Stimulated activated naive B cell treated with anti-CD40 and anti-IgM and Interleukin-4, amounts not matched to agents 10 μg/mL and 1 μg/mL and 100 μg/mL, for 72 hours (primary cell): Measurements from ENCODE around the gene TMEM255B.

Experiments used
- ATAC-seq, 2 donors: fragments of 150-1000 bp; cut with Tn5 transposase; replicated peaks; 2 replicates each; pipeline ENCODE4 v1.10.0; 2021; ENCODE audit warnings: moderate library complexity in 1 of 2
- DNase-seq: peaks from one replicate; pipeline ENCODE4 v3.0.0; 2021
- H3K27ac Mint-ChIP-seq: one replicate; pipeline ENCODE4 v1.8.0; 2022; ENCODE audit warnings: mild to moderate bottlenecking, mixed read lengths
- H3K27me3 Mint-ChIP-seq, 2 donors: one replicate each; pipeline ENCODE4 v1.8.0; 2022; ENCODE audit warnings: mixed read lengths in 2 of 2
- H3K36me3 Mint-ChIP-seq, 2 donors: one replicate each; pipeline ENCODE4 v1.8.0; 2022; ENCODE audit warnings: mixed read lengths in 2 of 2, mild to moderate bottlenecking in 1 of 2
- H3K4me1 Mint-ChIP-seq, 2 donors: one replicate each; pipeline ENCODE4 v1.8.0; 2022; ENCODE audit warnings: mixed read lengths in 2 of 2, mild to moderate bottlenecking in 1 of 2
- H3K4me3 Mint-ChIP-seq, 2 donors: one replicate each; pipeline ENCODE4 v1.8.0; 2022; ENCODE audit warnings: mild to moderate bottlenecking in 2 of 2, mixed read lengths in 2 of 2, moderate library complexity in 1 of 2
- H3K9me3 Mint-ChIP-seq, 2 donors: one replicate each; pipeline ENCODE4 v1.8.0; 2022; ENCODE audit warnings: mixed read lengths in 2 of 2, mild to moderate bottlenecking in 1 of 2

TMEM255B gene

DNA sequence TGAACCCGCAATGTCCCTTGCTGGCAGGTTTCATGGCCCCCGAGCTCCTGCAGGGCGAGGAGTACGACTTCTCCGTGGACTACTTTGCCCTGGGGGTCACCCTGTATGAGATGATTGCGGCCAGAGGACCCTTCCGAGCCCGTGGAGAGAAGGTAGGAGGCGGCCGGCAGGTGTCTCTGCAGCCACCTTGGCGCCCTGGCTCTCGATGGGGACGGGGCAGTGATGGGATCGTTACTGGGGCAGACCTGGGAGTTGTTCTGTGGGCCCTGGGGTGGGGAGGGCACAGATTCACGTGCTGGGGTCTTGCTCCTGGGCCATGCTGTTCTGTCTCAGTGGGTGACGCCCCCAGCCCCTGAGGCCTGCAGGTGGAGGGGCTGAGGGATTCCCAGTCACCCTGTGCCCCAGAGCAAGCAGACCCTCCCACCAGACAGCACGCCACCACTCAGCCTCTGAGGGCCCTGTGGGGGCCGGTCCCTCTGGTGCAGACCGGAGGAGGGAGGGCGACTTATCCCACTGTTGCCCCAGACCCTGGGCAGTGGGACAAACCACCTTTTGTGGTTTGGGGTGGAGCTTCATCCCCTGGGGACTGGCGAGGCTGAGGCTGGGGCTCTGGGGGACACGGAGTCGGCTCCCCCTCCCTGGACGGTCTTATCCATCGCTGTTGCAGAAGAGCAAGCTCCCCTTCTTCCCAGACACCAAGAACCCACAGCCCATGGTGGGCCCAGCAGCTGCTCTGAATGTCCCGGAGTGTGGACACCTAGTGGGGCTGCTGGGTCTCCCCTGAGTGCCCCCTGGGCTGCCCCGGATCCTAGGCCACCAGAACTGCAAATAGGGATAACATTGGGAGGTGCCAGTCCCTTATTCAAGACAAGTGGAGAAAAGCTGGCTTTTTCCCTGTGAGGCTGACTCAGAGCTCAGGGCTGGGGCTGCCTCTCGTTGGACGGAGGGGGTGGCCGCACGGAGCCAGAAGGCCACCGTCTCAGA is 27.5 kb upstream of the TMEM255B start:
- H3K4me3 Mint-ChIP-seq = no peak overlapping the region
- no peak for ATAC-seq
- DNase-seq = no peak
- peaks cover 15 to 23% of the 10 kb centered on the region in 2 donors for H3K27me3 Mint-ChIP-seq
- H3K36me3 Mint-ChIP-seq = no peaks in the 10 kb centered on the region
- peaks cover 10 to 11% of the 10 kb centered on the region in 2 donors for H3K4me1 Mint-ChIP-seq
- H3K9me3 Mint-ChIP-seq = no peaks in the 10 kb centered on the region
- H3K27ac Mint-ChIP-seq = no peak overlapping the region

DNA sequence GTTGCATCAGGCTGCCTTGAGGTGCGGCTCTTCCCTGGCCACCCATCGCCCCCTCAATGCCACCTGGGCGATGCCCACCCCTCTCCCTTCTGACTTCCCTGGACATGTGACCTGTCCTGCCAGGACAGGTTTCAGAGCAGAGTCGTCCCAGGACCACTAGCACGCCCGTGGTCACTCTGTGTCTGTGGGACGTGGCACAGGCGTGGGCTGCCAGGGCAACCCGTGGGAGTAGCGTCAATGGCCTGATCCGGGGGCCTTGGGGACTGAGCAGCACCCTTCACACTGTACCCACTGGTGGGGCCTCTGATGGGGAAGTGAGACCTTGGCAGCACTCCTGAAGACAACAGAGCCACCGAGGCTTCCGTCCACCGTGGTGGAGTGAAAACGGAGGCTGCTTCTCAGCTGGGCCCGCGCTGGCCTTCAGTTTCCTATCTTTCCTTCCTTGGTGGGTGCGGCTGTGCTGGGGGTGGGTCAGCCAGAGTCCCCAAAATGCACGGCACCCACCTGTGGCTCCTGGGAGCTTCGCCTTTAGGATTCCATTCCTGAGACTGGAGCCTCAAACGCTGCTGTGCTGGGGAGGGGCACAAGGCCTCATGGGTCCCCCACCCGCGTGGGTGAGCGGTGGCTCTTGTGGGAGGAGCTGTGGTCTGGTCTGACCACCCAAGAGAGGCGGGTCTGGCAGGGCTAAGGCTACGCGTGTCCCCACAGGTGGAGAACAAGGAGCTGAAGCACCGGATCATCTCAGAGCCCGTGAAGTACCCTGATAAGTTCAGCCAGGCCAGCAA is 26.7 kb upstream of the TMEM255B start:
- H3K36me3 Mint-ChIP-seq = no peaks in the 10 kb centered on the region
- DNase-seq (no peak), ATAC-seq (peak; percentile 78 to 93)

DNA sequence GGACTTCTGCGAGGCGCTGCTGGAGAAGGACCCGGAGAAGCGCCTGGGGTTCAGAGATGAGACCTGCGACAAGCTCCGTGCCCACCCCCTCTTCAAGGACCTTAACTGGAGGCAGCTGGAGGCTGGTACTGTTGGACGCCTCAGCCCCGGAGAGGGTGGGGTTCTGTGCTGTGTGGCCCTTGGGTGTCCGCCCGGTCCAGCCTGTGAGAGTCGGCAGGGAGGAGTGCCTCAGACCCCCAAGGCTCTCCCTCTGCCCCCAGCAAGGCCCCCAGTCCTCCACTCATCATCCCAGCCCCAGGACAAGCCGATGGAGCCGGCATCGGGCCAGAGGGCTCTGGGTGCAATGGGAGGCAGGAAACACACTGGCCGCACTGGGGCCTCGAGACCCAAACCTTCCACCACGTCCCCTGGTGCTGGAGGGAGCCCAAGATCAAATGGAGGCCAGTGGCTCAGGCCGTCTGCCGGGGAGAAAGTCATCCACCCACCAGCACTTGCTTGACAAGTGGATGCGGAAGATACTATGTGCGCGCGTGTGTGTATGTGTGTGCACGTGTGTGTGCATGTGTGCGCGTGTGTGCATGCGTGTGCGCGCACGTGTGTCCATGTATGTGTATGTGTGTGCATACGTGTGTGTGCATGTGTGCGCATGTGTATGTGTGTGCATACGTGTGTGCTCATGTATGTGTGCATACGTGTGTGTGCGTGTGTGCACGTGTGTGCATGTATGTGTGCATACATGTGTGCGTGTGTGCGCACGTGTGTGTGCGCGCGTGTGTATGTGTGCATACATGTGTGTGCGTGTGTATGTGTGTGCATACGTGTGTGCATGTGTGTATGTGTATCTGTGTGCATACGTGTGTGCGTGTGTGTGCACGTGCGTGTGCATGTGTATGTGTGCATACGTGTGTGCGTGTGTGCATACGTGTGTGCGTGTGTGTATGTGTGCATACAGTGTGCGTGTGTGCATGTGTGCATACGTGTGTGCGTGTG is 25.8 kb upstream of the TMEM255B start:
- no peak for ATAC-seq

More for the DNA sequence above, 26.7 kb upstream of the TMEM255B start:
- Mint-ChIP-seq H3K4me1 (peaks cover 11 to 12% of the 10 kb centered on the region in 2 donors), H3K9me3 (no peaks in the 10 kb centered on the region), H3K27ac (no peak overlapping the region), H3K4me3 (no peak overlapping the region), H3K27me3 (peaks cover 18 to 28% of the 10 kb centered on the region in 2 donors)

DNA sequence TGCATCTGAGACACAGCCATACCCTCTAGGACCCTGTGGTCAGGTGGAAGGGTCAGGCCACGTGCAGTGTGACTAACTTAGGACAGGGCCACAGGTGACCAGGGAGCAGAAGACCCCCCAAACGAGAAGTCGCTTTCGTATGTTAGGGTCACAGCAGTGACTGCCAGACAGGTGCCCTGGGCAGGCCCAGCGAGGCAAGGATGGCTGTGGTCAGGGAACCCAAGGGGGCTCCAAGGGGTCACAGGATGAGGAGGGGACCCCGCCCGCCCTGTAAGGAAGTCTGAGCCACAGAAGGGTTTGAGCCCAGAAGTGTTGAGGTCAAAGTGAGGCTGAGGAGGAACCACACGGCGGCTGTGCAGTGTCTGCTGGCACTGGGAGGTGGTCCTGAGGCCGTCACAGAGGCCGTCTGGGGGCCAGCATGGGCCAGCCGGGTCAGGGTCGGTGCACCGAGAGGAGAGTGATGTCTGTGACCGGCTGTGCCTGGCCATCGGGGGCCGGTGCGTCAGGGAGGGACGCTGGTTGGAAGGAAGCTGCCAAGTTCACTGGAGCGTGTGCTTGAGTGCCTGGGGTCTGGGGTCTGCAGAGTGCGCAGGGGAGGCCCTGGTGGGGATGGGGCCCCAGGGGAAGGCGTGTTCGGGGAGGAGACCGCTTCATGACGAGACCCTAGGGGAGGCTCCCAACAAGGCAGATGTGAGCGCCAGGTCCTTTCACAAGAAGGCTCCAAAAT is 24.8 kb upstream of the TMEM255B start:
- Mint-ChIP-seq H3K4me3 (no peak overlapping the region), H3K9me3 (no peaks in the 10 kb centered on the region), H3K27ac (no peak overlapping the region), H3K4me1 (peaks cover 9 to 11% of the 10 kb centered on the region in 2 donors), H3K27me3 (peaks cover 9 to 28% of the 10 kb centered on the region in 2 donors), H3K36me3 (no peaks in the 10 kb centered on the region)
- no peak for DNase-seq
- no peak for ATAC-seq

More for the DNA sequence above, 25.8 kb upstream of the TMEM255B start:
- no peak overlapping the region for H3K27ac Mint-ChIP-seq
- no peak overlapping the region for H3K4me3 Mint-ChIP-seq
- no peak for DNase-seq
- no peaks in the 10 kb centered on the region for H3K9me3 Mint-ChIP-seq
- H3K4me1 Mint-ChIP-seq = peaks cover 11 to 12% of the 10 kb centered on the region in 2 donors
- no peaks in the 10 kb centered on the region for H3K36me3 Mint-ChIP-seq
- H3K27me3 Mint-ChIP-seq = peaks cover 18 to 37% of the 10 kb centered on the region in 2 donors

DNA sequence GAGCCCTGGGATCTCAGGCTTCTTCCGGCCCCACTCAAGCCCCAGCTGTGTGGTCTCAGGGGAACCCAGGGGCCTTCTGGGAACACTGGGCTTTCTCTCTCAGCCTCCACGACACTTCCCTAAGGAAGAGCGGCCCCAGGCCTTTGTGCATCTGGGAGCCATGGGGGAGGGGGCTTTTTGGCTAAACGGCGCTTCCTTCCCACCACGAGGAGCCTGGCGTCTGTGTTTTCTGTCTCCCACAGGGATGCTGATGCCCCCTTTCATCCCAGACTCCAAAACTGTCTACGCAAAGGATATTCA is 24.2 kb upstream of the TMEM255B start:
- no peak for ATAC-seq
- Mint-ChIP-seq H3K27ac (no peak overlapping the region), H3K9me3 (no peaks in the 10 kb centered on the region), H3K36me3 (no peaks in the 10 kb centered on the region), H3K4me1 (peaks cover 9 to 11% of the 10 kb centered on the region in 2 donors), H3K4me3 (no peak overlapping the region), H3K27me3 (peaks cover 13 to 30% of the 10 kb centered on the region in 2 donors)
- no peak for DNase-seq

DNA sequence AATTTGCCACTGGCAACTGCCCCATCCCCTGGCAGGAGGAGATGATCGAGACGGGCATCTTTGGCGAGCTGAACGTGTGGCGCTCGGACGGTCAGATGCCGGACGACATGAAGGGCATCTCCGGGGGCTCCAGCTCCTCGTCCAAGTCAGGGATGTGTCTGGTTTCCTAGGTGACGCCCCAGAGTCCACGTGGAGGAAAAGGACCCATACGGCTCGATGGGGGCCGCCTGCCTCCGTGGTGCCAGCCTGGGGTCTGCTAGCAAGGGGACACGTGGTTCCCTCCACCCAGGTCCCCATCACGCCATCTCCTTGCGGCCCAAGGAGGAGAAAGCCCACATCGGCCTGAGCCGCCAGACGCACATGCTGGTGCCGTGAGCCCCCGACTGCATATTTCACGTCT is 23.8 kb upstream of the TMEM255B start:
- H3K9me3 Mint-ChIP-seq = no peaks in the 10 kb centered on the region
- H3K4me1 Mint-ChIP-seq = peaks cover 9 to 11% of the 10 kb centered on the region in 2 donors
- no peak overlapping the region for H3K27ac Mint-ChIP-seq
- no peak for DNase-seq
- peaks cover 15 to 33% of the 10 kb centered on the region in 2 donors for H3K27me3 Mint-ChIP-seq
- no peak overlapping the region for H3K4me3 Mint-ChIP-seq
- no peaks in the 10 kb centered on the region for H3K36me3 Mint-ChIP-seq
- ATAC-seq = no peak

DNA sequence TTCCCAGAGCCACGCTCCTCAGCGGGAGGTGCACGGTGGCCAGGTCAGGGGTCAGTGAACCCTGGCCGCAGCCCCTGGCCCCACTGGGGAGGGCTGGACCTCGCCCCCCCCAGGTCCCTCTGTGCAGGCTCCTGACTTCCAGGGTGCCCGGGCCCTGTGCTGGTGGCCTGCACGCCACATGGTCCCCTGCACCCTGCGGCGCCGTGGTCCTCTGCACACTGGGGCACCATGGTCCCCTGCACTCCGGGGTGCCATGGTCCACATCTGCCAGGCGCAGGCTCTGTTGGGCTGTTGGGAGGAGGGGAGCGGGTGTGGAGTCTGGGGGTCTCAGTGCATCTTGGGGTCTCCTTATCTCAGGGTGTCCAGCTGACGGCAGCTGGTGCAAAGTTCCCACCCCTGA is 23.3 kb upstream of the TMEM255B start:
- Mint-ChIP-seq H3K4me3 (no peak overlapping the region), H3K9me3 (no peaks in the 10 kb centered on the region), H3K27me3 (peaks cover 17 to 33% of the 10 kb centered on the region in 2 donors), H3K4me1 (peaks cover 12 to 13% of the 10 kb centered on the region in 2 donors), H3K27ac (no peak overlapping the region), H3K36me3 (no peaks in the 10 kb centered on the region)
- ATAC-seq (no peak), DNase-seq (no peak)

DNA sequence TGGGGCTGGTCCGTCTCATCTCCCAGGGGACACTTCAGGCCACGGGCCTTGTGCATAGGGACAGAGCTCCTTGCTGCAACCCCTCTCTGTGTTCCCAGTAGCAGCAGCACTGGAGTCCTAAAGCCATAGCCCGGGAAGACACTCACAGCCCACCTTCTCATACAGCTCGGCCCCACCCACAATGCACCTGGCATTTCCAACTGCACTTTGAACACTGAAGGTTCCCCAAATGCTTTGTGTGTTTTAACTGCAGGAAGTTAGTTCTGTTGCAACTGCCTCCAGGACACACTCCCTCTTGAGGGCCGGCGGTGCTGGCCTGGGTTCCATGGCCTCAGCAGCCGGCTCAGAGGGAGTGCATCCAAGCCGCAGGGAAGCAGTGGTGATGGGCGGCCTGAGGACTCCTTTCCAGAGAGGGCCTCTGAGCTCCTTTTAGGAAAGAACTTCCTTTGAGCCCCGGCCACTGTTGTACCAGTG is 22.7 kb upstream of the TMEM255B start:
- no peaks in the 10 kb centered on the region for H3K36me3 Mint-ChIP-seq
- DNase-seq (no peak), ATAC-seq (no peak)
- peak overlapping the region; percentile 71 for H3K27ac Mint-ChIP-seq
- no peaks in the 10 kb centered on the region for H3K9me3 Mint-ChIP-seq
- no peak overlapping the region for H3K4me3 Mint-ChIP-seq
- peaks cover 17 to 19% of the 10 kb centered on the region in 2 donors for H3K4me1 Mint-ChIP-seq
- H3K27me3 Mint-ChIP-seq = peaks cover 23 to 38% of the 10 kb centered on the region in 2 donors

DNA sequence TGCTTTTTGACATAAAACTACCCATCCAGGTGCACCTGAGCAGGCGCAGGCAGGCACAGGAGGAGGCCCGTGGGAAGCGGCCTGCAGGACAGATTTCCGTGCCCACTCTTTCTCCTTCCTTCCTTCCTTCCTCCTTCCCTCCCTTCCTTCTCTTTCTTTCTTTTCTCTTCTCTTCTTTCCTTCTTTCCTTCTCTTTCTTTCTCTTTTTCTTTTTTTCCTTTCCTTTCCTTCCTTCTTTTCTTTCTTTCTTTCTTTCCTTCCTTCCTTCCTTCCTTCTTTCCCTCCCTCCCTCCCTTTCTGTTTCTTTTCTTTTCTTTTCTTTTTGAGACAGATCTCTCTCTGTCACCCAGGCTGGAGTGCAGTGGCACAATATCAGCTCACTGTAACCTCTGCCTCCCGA is 21.2 kb upstream of the TMEM255B start:
- DNase-seq (no peak), ATAC-seq (no peak)
- Mint-ChIP-seq H3K4me1 (peaks cover 19 to 22% of the 10 kb centered on the region in 2 donors), H3K4me3 (no peak overlapping the region), H3K36me3 (no peaks in the 10 kb centered on the region), H3K27me3 (peaks cover 31 to 53% of the 10 kb centered on the region in 2 donors), H3K27ac (no peak overlapping the region), H3K9me3 (no peaks in the 10 kb centered on the region)

DNA sequence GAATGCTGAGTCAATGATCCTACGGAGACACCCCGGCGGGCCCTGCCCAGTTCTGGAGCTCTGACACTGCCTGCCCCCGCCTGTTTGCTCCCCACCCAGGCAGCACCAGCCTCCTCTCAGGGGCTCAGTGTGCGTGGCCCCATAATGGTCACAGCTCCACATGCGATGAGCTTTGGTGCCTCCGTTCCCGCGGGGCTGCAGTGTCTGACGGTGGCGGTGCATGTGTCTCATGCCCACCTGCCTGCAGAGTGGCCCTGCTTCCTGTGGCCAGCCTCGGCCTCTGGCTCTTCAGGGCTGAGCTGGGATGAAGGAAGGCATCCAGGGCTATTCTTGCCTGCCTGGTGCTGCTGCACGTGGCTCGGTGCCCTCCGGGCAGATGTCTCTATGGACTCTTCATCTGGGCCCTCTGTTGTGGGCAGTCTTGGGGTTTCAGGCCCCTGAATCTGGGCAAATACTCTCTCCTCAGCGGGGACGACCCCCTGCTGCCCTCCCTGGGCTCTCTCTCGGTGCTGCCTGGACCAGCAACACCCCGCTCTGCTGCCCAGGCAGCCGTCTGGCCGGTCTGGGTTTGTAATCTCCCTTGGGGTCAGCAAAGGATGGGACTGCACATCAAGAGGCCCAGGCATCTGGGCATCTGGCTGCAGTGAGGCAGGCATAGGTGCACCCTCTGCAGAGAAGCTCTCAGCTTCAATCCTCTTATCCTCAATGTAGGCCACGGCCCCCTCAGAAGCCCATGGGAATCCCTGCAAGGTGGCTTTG is 19.3 kb upstream of the TMEM255B start:
- peaks cover 42 to 65% of the 10 kb centered on the region in 2 donors for H3K27me3 Mint-ChIP-seq
- no peak overlapping the region for H3K27ac Mint-ChIP-seq
- peaks cover 0 to 1% of the 10 kb centered on the region in 2 donors for H3K36me3 Mint-ChIP-seq
- H3K9me3 Mint-ChIP-seq = no peaks in the 10 kb centered on the region
- DNase-seq (no peak), ATAC-seq (no peak)
- peaks cover 19 to 22% of the 10 kb centered on the region in 2 donors for H3K4me1 Mint-ChIP-seq
- H3K4me3 Mint-ChIP-seq = no peak overlapping the region

DNA sequence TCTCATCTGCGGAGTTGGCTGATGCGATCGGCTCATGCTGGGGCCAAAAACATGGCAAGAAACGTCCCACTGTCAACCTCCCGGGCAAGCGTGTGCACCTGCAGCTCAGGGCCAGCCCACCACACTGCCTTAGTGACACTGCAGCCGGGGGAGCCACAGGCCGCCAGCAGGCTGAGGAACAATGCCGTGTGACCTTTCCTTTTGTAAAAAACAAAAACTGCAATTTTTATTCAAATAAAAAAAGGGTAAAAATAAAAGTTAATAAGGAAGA is 18.8 kb upstream of the TMEM255B start:
- peaks cover 0 to 3% of the 10 kb centered on the region in 2 donors for H3K36me3 Mint-ChIP-seq
- no peak overlapping the region for H3K27ac Mint-ChIP-seq
- no peak for ATAC-seq
- H3K9me3 Mint-ChIP-seq = no peaks in the 10 kb centered on the region
- no peak for DNase-seq
- peaks cover 45 to 68% of the 10 kb centered on the region in 2 donors for H3K27me3 Mint-ChIP-seq
- peaks cover 19 to 24% of the 10 kb centered on the region in 2 donors for H3K4me1 Mint-ChIP-seq
- no peak overlapping the region for H3K4me3 Mint-ChIP-seq

DNA sequence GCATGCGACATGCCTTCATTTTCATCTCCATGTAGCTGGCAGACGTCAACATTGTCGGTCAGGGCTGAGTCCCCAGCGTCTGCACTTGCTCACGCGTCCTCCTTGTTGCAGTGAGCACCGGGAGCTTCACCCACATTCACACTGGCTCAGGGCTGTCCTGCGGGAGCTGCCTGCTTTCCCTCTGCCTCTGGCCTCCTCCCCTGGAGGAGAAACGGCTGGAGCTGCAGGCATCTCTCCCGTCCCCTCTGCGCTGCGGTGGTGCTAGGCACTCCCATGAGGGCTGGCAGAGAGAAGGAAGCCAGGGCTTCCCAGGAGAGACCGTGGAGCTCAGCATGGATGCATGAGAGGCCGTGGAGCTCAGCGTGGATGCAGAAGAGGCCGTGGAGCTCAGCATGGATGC is 18.4 kb upstream of the TMEM255B start:
- Mint-ChIP-seq H3K27ac (no peak overlapping the region), H3K27me3 (peaks cover 47 to 68% of the 10 kb centered on the region in 2 donors), H3K36me3 (peaks cover 0 to 3% of the 10 kb centered on the region in 2 donors), H3K4me1 (peaks cover 19 to 24% of the 10 kb centered on the region in 2 donors), H3K9me3 (no peaks in the 10 kb centered on the region), H3K4me3 (no peak overlapping the region)
- DNase-seq (no peak), ATAC-seq (no peak)
